HG03103 (cell line): ENCODE data around the gene TAOK3.
A peak's percentile ranks its signal among the peaks of the same experiment; 100 is the strongest.
"Not testable (repeated sequence)": the region's sequence is repeated elsewhere in the genome, so short reads cannot be mapped to it uniquely, and the experiment has no call there.

ENCODE experiments used
- ATAC-seq: cut with Tn5 transposase; IDR thresholded peaks from one replicate; pipeline ENCODE4 v1.9.1; 2021; ENCODE audit warnings: low read depth; ENCODE audit not compliant: unreplicated experiment

Gene TAOK3

DNA sequence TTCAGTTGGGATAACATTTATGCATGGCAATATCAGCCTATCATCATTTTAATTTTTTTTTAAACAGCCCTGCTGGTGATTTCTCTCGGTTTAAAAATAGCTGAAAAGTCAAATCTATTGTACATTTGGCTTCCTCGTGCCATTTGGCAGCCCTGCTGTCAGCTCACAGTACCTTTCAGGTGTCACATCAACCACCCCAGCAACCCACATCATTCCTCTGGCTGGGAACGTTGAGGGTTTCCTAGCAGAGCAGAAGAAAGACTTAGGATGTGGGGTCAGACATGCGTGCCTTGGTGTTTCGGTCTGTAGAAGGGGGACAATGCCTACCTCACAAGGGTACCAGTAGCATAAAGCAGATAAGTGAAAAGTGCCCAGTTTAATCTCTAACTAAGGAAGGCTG is 221.0 kb downstream of the TAOK3 start:
- ATAC-seq, result no peak

DNA sequence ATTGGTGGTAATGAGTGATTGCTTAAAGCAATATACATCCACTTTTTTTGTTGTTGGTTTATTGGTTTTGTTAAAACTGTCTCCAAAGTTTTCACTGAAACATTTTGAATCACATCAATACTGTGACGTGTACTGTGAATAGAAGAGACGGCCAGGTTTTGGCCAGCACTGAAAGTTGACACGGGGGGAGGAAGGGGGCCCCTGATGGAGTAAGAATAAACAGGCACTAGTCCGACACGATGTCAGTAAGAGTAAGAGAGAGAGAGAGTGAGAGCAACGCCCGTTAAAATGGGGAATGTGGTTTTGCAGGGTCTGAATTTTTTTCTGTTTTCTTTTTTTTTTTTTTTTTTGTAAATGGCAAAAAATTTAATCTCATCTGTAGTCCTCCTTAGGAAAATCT is 222.1 kb downstream of the TAOK3 start:
- no peak for ATAC-seq

DNA sequence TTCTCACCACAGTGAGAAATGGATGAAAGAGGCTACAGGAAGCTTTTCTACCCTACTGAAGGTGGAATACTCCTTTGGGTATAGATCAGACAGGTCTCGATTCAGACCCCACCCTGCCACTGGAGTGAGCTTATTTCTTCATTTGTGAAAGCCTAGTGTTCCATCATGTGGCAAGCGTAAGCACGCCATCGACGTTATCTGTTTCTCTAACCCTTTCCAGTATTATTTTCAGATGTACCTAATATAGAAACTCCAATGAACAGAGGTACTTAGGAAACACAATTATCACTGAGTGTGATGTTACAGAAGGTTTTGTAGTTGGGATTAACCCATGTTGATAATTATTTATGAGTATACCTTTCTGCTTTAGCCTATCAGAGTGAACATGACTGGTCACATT is 224.4 kb downstream of the TAOK3 start:
- no peak for ATAC-seq

DNA sequence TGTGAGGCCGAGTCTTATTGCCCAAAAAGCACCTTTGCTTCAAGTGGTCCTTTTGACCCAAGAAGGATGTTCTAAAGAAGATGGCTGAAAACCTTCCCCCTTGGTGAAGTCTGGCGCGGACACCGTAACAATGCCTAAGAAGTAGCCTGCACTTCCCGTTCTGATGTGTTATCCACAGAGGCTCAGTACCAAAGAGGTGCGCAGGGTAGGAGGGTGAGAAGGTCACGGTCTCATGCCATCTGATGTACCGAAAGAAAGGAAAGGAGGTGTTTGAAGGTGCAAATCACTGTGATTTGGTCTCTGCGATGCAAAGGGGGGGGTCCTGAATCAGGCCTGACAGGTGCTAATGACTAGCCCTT is 226.9 kb downstream of the TAOK3 start:
- ATAC-seq, result no peak

DNA sequence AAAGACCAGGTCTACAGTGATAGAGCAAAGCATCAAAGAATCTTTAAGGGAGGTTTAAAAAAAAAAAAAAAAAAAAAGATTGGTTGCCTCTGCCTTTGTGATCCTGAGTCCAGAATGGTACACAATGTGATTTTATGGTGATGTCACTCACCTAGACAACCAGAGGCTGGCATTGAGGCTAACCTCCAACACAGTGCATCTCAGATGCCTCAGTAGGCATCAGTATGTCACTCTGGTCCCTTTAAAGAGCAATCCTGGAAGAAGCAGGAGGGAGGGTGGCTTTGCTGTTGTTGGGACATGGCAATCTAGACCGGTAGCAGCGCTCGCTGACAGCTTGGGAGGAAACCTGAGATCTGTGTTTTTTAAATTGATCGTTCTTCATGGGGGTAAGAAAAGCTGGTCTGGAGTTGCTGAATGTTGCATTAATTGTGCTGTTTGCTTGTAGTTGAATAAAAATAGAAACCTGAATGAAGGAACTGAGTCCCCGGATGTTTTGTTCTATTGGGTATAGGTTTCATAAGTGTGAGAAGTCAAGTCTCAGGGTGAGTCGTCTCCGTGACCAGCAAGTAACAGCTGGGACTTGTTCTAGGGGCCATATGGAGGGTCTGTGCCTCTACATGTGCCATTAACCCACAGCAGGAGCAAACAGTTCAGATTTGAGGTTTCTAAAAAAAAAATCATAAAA is 227.5 kb downstream of the TAOK3 start:
- peak; percentile 78 for ATAC-seq

DNA sequence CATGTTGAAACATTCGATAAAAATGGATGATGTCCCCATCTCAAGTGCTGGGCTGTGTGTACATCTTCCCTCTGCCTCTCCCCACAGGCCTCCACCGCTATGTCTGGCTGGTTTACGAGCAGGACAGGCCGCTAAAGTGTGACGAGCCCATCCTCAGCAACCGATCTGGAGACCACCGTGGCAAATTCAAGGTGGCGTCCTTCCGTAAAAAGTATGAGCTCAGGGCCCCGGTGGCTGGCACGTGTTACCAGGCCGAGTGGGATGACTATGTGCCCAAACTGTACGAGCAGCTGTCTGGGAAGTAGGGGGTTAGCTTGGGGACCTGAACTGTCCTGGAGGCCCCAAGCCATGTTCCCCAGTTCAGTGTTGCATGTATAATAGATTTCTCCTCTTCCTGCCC is 228.2 kb downstream of the TAOK3 start:
- no peak for ATAC-seq

DNA sequence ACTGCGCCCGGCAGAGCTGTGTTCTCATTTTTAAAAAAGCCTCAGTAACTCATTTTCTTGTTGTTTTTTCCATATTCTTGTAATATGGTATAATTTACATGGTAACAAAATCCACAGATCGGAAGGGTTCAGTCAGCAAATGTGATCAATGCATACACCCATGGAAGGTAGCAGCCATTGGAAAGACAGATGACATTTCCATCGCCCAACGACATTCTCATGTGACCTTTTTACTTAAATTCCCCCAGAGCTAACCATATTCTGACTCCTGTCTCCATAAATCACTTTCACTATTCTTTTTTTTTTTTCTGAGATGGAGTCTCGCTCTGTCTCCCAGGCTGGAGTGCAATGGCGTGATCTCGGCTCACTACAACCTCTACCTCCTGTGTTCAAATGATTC is 231.9 kb downstream of the TAOK3 start:
- ATAC-seq, result no peak

DNA sequence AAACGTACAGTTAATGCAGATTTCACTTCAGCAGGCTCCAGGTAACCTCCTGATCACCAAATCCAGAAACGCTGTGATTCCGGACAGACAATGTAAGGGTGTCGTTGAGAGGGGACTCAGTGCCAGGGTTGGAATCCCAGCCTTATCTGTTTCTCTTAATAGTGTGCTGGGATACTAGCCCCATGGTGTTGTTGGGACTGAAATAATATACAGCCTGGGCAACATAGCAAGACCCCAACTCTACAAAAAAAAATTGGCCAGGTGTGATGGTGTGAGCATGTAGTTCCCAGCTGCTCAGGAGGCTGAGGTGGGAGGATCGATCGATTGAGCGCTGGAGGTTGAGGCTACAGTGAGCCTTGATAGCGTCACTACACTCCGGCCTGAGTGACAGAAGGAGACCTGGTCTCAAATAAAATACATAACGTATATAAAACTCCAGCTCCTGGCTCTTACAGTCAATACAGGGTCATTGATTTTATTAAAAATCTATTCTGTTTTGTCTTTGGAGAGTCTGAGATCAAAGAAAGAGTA is 235.5 kb downstream of the TAOK3 start:
- ATAC-seq, result no peak

DNA sequence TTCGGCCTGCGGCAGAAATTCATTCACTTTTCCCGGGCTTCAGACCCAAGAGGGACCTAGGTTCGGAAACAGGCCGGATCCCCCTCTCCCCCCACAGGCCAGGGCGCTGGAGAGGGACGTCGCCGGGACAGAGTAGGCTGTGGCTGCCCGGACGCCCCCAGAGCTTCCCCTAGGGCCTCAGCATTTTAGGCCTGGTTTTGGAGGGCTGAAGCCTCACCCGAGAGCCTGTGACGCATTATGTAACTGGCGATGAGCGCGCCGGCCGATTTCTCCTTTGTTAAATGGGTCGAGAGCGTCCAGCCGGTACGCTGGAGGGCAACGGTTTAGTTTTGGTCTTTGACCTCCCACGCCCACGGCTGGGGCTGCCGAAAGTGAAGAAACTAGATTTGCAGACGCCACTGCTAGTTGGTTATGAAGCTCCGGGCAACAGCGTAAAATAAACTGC is 236.1 kb downstream of the TAOK3 start:
- no peak for ATAC-seq

DNA sequence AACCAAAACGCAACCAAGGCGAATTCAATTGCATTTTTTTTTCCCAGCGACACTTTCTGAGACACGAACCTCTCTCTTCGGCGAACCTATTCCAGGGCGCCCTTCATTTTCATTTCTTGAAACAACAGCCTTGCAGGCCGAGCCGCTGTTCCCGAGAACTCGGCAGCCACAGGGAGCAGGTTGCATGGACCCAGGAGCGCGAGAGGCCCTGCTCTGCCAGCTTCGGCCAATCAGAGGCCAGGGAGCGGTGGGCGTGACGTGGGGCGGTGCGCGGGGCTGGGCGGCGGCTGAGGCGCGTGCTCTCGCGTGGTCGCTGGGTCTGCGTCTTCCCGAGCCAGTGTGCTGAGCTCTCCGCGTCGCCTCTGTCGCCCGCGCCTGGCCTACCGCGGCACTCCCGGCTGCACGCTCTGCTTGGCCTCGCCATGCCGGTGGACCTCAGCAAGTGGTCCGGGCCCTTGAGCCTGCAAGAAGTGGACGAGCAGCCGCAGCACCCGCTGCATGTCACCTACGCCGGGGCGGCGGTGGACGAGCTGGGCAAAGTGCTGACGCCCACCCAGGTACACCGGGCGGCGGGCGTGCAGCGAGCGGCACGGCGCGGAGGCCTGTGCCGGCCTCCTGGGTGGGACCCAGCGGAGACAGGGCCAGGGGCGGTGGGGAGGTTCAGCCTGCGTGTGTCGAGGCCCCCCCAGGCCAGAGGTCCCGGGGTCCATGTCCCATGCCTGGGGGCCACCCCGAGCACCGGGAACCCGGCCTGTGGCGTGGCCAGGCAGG is 236.7 kb downstream of the TAOK3 start, which contains the start of gene PEBP1:
PEBP1 (plus strand) TSS at position 337 of the 771 bp plus-strand sequence; CDS start at position 423, 86 bp downstream.
- ATAC-seq, result peak; percentile 99

DNA sequence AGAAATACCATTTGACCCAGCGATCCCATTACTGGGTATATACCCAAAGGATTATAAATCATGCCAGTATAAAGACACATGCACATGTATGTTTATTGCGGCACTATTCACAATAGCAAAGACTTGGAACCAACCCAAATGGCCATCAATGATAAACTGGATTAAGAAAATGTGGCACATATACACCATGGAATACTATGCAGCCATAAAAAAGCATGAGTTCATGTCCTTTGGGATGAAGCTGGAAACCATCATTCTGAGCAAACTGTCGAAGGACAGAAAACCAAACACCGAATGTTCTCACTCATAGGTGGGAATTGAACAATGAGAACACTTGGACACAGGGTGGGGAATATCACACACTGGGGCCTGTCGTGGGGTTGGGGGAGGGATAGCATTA is 243.3 kb downstream of the TAOK3 start:
- not testable (repeated sequence) for ATAC-seq

DNA sequence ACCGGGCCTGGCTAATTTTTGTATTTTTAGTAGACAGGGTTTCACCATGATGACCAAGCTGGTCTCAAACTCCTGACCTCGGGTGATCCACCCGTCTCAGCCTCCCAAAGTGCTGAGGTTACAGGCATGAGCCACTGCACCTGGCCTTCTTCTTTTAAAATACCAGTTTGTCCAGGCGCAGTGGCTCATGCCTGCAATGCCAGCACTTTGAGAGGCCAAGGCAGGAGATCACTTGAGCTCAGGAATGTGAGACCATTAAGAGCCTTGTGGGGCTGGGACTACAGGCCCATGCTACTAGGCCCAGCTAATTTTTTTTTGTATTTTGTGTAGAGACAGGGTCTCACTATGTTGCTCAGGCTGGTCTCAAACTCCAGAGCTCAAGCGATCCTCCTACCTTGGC is 244.8 kb downstream of the TAOK3 start:
- ATAC-seq, result no peak

DNA sequence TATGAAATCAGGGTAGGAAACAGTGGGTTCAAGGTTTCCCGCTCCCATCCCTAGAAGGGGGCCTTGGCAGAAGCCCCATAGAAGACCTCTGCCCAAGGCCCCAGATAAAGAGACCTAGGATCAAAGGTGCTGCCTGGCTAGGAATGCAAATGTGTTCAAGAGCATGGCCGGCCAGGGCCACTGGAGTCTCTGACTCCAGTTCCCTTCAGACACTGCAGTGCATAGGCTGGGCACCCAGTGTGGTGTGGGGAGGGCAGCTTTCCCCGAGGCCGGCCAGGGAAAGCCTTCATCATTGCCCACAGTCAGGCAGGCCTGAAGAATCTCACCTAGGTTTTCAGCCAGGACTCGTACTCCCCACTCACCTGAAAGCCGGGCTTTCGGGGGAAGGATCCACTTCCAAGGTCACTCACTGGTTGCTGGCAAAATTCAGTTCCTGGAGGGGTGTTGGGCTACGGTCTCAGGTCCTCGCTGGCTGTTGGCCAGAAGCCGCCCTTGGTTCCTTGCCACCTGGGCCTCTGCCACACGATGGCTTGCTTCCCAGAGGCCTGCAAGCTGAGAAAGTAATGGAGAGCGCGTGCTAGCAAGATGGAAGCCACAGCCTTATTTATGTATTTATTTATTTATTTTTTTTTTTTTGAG is 246.5 kb downstream of the TAOK3 start:
- no peak for ATAC-seq

DNA sequence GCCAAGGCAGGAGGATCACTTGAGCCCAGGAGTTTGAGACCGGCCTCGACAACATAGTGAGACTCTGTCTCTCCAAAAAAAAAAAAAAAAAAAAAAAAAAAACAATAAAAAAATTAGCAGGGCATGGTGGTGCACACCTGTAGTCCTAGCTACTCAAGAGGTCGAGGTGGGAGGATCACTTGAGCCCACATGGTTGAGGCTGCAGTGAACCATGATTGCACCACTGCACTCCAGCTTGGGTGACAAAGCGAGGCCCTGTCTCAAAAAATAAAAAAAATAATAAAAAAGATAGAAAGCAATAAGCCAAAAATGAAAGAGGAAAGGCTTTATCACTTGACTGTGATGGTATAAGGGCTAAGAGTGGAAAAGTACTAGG is 247.0 kb downstream of the TAOK3 start:
- no peak for ATAC-seq

DNA sequence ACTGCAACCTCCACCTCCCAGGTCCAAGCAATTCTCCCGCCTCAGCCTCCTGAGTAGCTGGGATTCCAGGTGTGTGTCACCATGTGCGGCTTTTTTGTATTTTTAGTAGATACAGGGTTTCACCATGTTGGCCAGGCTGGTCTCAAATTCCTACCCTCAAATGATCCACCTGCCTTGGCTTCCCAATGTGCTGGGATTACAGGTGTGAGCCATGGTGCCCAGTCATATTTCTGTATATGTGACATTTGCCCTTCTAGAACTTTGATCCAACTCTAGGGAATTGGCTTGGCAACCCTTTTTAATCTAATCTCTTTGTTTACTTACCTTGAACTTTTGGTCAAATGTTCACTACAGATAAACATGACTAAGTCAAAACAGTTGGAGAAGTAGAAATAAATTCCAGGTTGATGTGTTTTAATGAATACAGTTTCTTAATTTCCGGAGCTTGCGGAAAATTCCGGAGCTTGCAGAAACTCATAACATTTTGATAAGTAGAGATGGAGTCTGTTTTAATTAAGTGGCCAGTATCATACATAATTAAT is 248.3 kb downstream of the TAOK3 start:
- no peak for ATAC-seq

DNA sequence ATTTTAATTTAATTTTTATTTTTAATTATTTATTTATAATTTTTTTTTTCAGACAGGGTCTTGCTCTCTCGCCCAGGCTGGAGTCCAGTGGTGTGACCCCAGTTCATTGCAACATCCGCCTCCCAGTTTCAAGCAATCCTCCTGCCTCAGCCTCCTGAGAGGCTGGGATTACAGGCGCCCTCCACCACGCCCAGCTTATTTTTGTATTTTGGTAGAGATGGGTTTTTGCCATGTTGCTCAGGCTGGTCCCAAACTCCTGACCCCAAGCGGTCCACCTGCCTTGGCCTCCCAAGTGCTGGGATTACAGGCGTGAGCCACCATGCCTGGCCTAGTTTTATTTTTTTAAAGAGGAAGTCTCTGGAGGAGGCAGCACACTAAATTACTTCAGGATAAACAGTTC is 250.4 kb downstream of the TAOK3 start:
- ATAC-seq, result no peak

DNA sequence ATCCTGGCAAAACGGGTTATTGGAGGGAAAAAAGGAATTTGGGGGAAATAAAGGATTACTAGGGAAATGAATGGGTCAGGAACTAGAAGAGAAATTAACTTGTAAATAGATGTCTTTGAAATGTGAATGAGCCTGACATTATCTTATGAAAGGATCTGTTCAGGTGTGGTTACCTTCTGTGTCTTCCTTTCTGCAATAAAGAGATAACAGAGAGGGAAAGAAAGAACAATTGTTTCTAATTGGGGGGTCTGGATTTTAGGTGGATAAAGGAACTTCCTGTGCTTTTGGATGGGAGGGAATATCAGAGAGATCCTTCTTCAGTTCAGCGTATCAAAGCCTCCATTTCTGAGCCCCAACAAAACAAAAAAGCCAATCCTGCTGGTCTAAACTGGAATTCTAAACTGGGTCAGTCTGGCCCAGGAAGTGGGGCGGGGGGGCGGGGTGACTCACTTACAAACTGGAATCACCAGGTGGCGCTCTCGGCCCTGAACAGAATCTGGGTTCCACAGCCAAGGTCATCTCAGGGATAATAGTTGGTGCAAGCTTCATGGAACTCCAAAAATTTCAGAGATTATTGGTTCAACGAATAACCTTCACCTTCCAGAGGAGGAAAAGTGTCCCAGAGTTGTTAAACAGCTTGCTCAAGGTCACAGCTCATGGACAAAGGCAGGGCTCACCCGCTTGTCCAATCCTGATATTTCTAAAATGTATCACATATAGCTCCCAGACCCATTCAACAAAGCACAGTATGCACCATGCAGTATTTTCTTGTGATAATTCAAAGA is 251.9 kb downstream of the TAOK3 start:
- ATAC-seq, result peak; percentile 65

DNA sequence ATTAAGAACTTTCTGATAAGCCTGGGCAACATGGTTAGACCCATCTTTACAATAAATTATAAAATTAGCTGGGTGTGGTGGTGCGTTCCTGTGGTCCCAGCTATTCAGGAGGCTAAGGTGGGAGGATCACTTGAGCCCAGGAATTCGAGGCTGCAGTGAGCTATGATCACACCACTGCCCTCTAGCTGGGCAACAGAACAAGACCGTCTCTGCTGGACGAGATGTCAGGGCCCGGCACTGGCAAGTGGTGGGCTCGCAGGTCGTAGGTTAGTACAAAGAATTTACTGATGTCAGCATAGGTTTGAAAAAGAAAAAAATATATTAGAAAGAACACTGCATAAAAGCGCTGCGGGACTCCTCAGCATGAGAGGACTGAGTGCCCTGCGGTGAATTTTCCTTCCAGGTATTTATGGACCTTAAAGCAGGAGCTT is 253.2 kb downstream of the TAOK3 start:
- no peak for ATAC-seq

DNA sequence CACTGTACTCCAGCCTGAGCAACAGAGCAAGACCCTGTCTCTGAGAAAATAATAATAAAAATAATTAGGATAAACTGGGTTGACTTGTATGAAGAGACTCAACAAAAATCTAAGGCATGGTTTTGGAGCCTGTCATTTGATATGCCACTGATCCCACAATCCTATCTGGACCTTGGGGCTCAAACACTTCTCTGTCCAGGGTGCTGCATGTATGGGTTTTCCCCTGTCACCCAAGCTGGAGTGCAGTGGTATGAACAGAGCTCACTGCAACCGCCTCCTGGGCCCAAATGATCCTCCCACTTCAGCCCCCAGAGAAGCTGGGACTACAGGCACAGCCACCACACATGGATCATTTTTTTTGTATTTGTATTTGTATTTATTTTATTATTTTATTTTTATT is 263.6 kb downstream of the TAOK3 start:
- ATAC-seq, result no peak

DNA sequence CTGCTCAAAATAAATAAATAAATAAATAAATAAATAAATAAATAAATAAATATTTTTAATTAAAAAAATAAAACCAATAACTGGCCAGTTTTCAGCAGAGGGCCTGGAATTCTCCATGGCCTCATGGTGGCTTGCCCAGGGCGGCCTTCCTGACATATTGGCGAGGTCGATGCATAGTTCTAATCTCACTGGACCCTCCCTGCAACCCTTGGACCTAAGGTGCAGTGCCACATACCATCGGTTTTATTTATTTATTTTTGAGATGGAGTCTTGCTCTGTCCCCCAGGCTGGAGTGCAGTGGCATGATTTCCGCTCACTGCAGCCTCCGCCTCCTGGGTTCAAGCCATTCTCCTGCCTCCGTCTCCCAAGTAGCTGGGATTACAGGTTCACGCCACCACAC is 265.0 kb downstream of the TAOK3 start:
- no peak for ATAC-seq
